ENCODE results near the gene NUDC. TPM values are rescaled to one million over a fixed set of nuclear protein-coding genes. Genes with fewer than 3 reads are reported as not detected.
A peak's percentile ranks its signal among the peaks of the same experiment; 100 is the strongest.

The NUDC gene
- total and polyA plus RNA-seq, 2 of the 13 experiments (the other 11 are each of a cell fraction or from before 2014, with no cell fraction given): 34.7 to 104 TPM

DNA sequence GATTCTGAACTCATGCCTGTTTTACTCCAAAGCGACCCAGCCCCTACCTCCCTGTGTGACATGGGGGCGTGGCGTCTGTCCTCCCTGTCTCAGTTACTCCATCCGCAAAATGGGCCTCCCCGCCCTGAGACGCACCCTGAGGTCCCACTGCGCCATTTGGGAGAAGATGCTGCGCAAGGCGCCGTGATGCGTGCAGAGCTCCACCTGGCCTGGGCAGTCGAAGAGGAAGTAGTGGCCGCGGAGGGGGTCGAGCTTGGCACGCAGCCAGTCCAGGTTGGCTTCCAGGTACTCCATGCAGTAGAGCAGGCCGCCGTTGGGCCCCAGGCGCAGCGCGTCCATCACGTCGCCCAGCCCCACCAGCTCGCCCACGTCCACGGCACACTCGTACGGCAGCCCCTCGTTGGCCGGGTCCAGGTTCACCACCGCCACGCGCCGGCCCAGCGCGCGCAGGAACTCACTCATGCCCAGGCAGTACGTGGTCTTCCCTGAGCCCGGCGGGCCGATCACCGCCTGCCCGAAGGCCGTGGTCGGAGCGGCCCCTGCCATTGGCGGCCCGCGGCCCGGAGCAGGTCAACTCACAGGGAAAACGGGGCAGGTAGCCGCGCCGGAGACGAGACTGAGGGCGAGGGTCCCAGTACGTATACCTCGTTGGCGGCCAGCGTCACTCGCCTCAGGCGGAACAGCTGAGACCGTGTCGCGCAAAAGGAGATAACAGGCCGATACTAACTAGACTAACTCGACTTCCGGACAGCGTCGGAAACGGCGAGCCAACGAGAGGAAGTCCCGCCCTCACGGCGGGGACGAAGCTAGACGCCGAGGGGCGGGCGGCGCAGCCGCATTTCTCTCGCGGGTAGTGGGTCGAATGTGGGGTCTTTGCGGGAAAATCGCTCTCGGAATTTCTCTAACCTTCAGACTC, 31.7 kb upstream of the NUDC start, which contains the start of gene GPN2 (continued):
- TF ChIP-seq ZNF282 (IDR thresholded peaks at IDR 0.05; ENCODE audit: partially characterized antibody) (no peak), SAFB2 (CRISPR knock-in tag; IDR thresholded peaks at IDR 0.05; ENCODE audit: borderline replicate concordance, low read depth) (peak; percentile 80; the same call in 1 of the 2 replicates), HOXA3 (CRISPR knock-in tag; IDR thresholded peaks at IDR 0.05) (peak; percentile 81), IKZF4 (CRISPR knock-in tag; IDR thresholded peaks at IDR 0.05; ENCODE audit: borderline replicate concordance, low read depth, not compliant biosample characterization) (no peak), DNMT3B (CRISPR knock-in tag; conservative IDR thresholded peaks at IDR 0.05) (no peak), CENPX (CRISPR knock-in tag; IDR thresholded peaks at IDR 0.05) (no peak), POGK (CRISPR knock-in tag; conservative IDR thresholded peaks at IDR 0.05) (peak; percentile 75; the same call in 1 of the 2 replicates), SSRP1 (CRISPR knock-in tag; IDR thresholded peaks at IDR 0.05) (no peak; the same call in 1 of the 2 replicates), SALL2 (CRISPR knock-in tag; IDR thresholded peaks at IDR 0.05) (peak; percentile 52; the same call in 1 of the 2 replicates), ZKSCAN8 (CRISPR knock-in tag; IDR thresholded peaks at IDR 0.05; ENCODE audit: borderline replicate concordance) (peak; percentile 42; the same call in 1 of the 2 replicates), HMGXB4 (CRISPR knock-in tag; IDR thresholded peaks at IDR 0.05; ENCODE audit: borderline replicate concordance in 1 of 2, low read depth in 1 of 2) (peak; percentile 71 to 96; a peak in 3 of 4 replicates), MTA1 (CRISPR knock-in tag; IDR thresholded peaks at IDR 0.05; ENCODE audit: borderline replicate concordance) (peak; percentile 73; the same call in 1 of the 2 replicates), HDAC6 (IDR thresholded peaks at IDR 0.05; ENCODE audit: low read depth, low read length) (no peak), CC2D1A (CRISPR knock-in tag; IDR thresholded peaks at IDR 0.05) (0 out of 2 replicates have a peak, but pooled peaks have one; percentile 50), ZNF30 (CRISPR knock-in tag; IDR thresholded peaks at IDR 0.05) (peak; percentile 19; the same call in 1 of the 2 replicates)
- TF ChIP-seq, protein P1, sequence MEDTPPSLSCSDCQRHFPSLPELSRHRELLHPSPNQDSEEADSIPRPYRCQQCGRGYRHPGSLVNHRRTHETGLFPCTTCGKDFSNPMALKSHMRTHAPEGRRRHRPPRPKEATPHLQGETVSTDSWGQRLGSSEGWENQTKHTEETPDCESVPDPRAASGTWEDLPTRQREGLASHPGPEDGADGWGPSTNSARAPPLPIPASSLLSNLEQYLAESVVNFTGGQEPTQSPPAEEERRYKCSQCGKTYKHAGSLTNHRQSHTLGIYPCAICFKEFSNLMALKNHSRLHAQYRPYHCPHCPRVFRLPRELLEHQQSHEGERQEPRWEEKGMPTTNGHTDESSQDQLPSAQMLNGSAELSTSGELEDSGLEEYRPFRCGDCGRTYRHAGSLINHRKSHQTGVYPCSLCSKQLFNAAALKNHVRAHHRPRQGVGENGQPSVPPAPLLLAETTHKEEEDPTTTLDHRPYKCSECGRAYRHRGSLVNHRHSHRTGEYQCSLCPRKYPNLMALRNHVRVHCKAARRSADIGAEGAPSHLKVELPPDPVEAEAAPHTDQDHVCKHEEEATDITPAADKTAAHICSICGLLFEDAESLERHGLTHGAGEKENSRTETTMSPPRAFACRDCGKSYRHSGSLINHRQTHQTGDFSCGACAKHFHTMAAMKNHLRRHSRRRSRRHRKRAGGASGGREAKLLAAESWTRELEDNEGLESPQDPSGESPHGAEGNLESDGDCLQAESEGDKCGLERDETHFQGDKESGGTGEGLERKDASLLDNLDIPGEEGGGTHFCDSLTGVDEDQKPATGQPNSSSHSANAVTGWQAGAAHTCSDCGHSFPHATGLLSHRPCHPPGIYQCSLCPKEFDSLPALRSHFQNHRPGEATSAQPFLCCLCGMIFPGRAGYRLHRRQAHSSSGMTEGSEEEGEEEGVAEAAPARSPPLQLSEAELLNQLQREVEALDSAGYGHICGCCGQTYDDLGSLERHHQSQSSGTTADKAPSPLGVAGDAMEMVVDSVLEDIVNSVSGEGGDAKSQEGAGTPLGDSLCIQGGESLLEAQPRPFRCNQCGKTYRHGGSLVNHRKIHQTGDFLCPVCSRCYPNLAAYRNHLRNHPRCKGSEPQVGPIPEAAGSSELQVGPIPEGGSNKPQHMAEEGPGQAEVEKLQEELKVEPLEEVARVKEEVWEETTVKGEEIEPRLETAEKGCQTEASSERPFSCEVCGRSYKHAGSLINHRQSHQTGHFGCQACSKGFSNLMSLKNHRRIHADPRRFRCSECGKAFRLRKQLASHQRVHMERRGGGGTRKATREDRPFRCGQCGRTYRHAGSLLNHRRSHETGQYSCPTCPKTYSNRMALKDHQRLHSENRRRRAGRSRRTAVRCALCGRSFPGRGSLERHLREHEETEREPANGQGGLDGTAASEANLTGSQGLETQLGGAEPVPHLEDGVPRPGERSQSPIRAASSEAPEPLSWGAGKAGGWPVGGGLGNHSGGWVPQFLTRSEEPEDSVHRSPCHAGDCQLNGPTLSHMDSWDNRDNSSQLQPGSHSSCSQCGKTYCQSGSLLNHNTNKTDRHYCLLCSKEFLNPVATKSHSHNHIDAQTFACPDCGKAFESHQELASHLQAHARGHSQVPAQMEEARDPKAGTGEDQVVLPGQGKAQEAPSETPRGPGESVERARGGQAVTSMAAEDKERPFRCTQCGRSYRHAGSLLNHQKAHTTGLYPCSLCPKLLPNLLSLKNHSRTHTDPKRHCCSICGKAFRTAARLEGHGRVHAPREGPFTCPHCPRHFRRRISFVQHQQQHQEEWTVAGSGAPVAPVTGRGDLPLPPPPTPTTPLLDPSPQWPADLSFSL (CRISPR knock-in tag; IDR thresholded peaks at IDR 0.05): no peak

Data from HepG2 (cell line).